GM12892 (cell line): ENCODE measurements around the gene DLG3.

Source experiments
- DNase-seq: peaks from one replicate; pipeline ENCODE4 v3.0.0; 2011; ENCODE audit not compliant: insufficient read length
- FAIRE-seq: peaks from 2 replicates; lab custom pipeline; 2011; peaks lifted over from hg19 to GRCh38; lab: Jason Lieb, UNC
- POLR2A ChIP-seq: IDR thresholded peaks from 2 replicates; pipeline ENCODE4 v1.6.1; 2011; ENCODE audit warnings: low read depth, low read length, control low read depth
- POLR2AphosphoS5 ChIP-seq: IDR thresholded peaks from 2 replicates; pipeline ENCODE4 v1.6.1; 2011; ENCODE audit warnings: low read depth, low read length, control low read depth
- TAF1 ChIP-seq: IDR thresholded peaks from 2 replicates; pipeline ENCODE4 v1.6.1; 2011; ENCODE audit warnings: low read depth, mild to moderate bottlenecking, control low read depth, low read length, borderline replicate concordance

DLG3 gene

GRCh38 chrX:70479922-70480659, 35.5 kb downstream of the DLG3 start:
- no peak for FAIRE-seq
- TF ChIP-seq POLR2A (no peak), POLR2AphosphoS5 (no peak), TAF1 (no peak)
- no peak for DNase-seq

GRCh38 chrX:70480660-70481018, 36.0 kb downstream of the DLG3 start:
- DNase-seq (no peak), FAIRE-seq (no peak)
- TF ChIP-seq TAF1: no peak
- no peak for TF ChIP-seq POLR2AphosphoS5
- TF ChIP-seq POLR2A: no peak

GRCh38 chrX:70481471-70482270, 37.0 kb downstream of the DLG3 start:
- FAIRE-seq (peak; percentile 17), DNase-seq (no peak)
- no peak for TF ChIP-seq POLR2A
- no peak for TF ChIP-seq POLR2AphosphoS5
- TF ChIP-seq TAF1: no peak

GRCh38 chrX:70482300-70482699, 37.7 kb downstream of the DLG3 start:
- no peak for TF ChIP-seq POLR2A
- TF ChIP-seq POLR2AphosphoS5: no peak
- TF ChIP-seq TAF1: no peak
- no peak for DNase-seq

GRCh38 chrX:70485466-70485865, 40.8 kb downstream of the DLG3 start:
- DNase-seq (no peak), FAIRE-seq (no peak)
- TF ChIP-seq POLR2A (no peak), TAF1 (no peak), POLR2AphosphoS5 (no peak)

More at GRCh38 chrX:70482300-70482699, 37.7 kb downstream of the DLG3 start:
- no peak for FAIRE-seq

GRCh38 chrX:70488856-70489255, 44.2 kb downstream of the DLG3 start:
- DNase-seq: no peak
- no peak for FAIRE-seq
- TF ChIP-seq POLR2A: no peak
- TF ChIP-seq POLR2AphosphoS5: no peak
- TF ChIP-seq TAF1: no peak

- DNase-seq: no peak
- TF ChIP-seq POLR2A: no peak
- TF ChIP-seq TAF1: no peak
- no peak for TF ChIP-seq POLR2AphosphoS5
- FAIRE-seq: no peak
These were observed 49.8 kb downstream of the DLG3 start for GRCh38 chrX:70494441-70494840.

GRCh38 chrX:70496491-70496890, 51.9 kb downstream of the DLG3 start:
- DNase-seq (no peak), FAIRE-seq (no peak)
- TF ChIP-seq POLR2AphosphoS5 (no peak), POLR2A (no peak), TAF1 (no peak)

- DNase-seq (no peak), FAIRE-seq (no peak)
- TF ChIP-seq TAF1 (no peak), POLR2AphosphoS5 (no peak), POLR2A (no peak)
These were observed 52.4 kb downstream of the DLG3 start for GRCh38 chrX:70497026-70497425.

- TF ChIP-seq POLR2AphosphoS5 (no peak), POLR2A (no peak), TAF1 (no peak)
- FAIRE-seq (no peak), DNase-seq (no peak)
These were observed 53.5 kb downstream of the DLG3 start for GRCh38 chrX:70498129-70498528.

- no peak for FAIRE-seq
- TF ChIP-seq TAF1 (no peak), POLR2AphosphoS5 (no peak), POLR2A (no peak)
These were observed 56.2 kb downstream of the DLG3 start for GRCh38 chrX:70500826-70501225.

More at GRCh38 chrX:70500826-70501225, 56.2 kb downstream of the DLG3 start:
- no peak for DNase-seq
